CD4-positive, alpha-beta T cell (primary cell): ENCODE data around the gene MAN2A1. TPM values are rescaled to one million over a fixed set of nuclear protein-coding genes. Genes with fewer than 3 reads are reported as not detected.
A peak's percentile ranks its signal among the peaks of the same experiment; 100 is the strongest.

Experiments
- ATAC-seq: fragments of 200-7000 bp; cut with Tn5 transposase; one replicate; pipeline ENCODE4 v1.10.0; 2022; ENCODE audit warnings: mild to moderate bottlenecking; ENCODE audit not compliant: poor library complexity
- CTCF ChIA-PET: fragments of 350-600 bp; sonication (Branson Sonifier 250); formaldehyde crosslinking; loops from one replicate; lab custom pipeline; 2021; ENCODE audit warnings: antibody characterized with exemption, inconsistent platforms; lab: Charles Lee
- POLR2A ChIA-PET: fragments of 350-600 bp; sonication (Branson Sonifier 250); formaldehyde crosslinking; loops from one replicate; lab custom pipeline; 2021; ENCODE audit warnings: antibody characterized with exemption, inconsistent platforms; lab: Charles Lee
- DNase-seq, 14 experiments: peaks; one replicate each; pipeline ENCODE4 v3.0.0-alpha.2; 2013 to 2020; ENCODE audit warnings: mixed read lengths in 2 of 14
- H3K27ac ChIP-seq, 2 donors: one replicate each; pipeline versions ENCODE4 v1.5.1 to v1.7.0; 2013; ENCODE audit warnings: low read length in 2 of 2, low read depth in 1 of 2, mild to moderate bottlenecking in 1 of 2
- H3K27me3 ChIP-seq, 2 experiments: 1 replicate in 1 of 2; 2 replicates in 1 of 2; pipeline versions ENCODE4 v1.6.1 to v1.7.0; 2013; ENCODE audit warnings: low read length in 2 of 2, control low read depth in 1 of 2, mild to moderate bottlenecking in 1 of 2, moderate library complexity in 1 of 2; ENCODE audit not compliant: insufficient read depth in 2 of 2, control insufficient read depth in 1 of 2
- H3K36me3 ChIP-seq: one replicate; pipeline ENCODE4 v1.6.1; 2013; ENCODE audit warnings: low read length, control low read depth; ENCODE audit not compliant: insufficient read depth
- H3K4me1 ChIP-seq: one replicate; pipeline ENCODE4 v1.6.1; 2013; ENCODE audit warnings: low read length, control low read depth; ENCODE audit not compliant: insufficient read depth
- H3K4me3 ChIP-seq: one replicate; pipeline ENCODE4 v1.5.1; 2013; ENCODE audit warnings: mild to moderate bottlenecking, low read length, moderate library complexity
- H3K9me3 ChIP-seq, 2 experiments: 1 replicate in 1 of 2; 2 replicates in 1 of 2; pipeline versions ENCODE4 v1.6.1 to v1.7.0; 2013; ENCODE audit warnings: low read length in 2 of 2, mild to moderate bottlenecking in 2 of 2, control low read depth in 1 of 2, moderate library complexity in 1 of 2; ENCODE audit not compliant: control insufficient read depth in 1 of 2, insufficient read depth in 1 of 2
- H3K27ac Mint-ChIP-seq: one replicate; pipeline ENCODE4 v1.8.0; 2020; ENCODE audit warnings: mixed read lengths
- H3K27me3 Mint-ChIP-seq: one replicate; pipeline ENCODE4 v1.8.0; 2021; ENCODE audit warnings: mixed read lengths
- H3K36me3 Mint-ChIP-seq: one replicate; pipeline ENCODE4 v1.8.0; 2021; ENCODE audit warnings: low read depth, mixed read lengths
- H3K4me1 Mint-ChIP-seq: one replicate; pipeline ENCODE4 v1.8.0; 2021; ENCODE audit warnings: low read depth, mixed read lengths
- H3K4me3 Mint-ChIP-seq: one replicate; pipeline ENCODE4 v1.8.0; 2020; ENCODE audit warnings: mild to moderate bottlenecking, mixed read lengths
- H3K9me3 Mint-ChIP-seq: one replicate; pipeline ENCODE4 v1.8.0; 2020; ENCODE audit warnings: mixed read lengths
- CTCF ChIP-seq: fragments of 200-600 bp; IDR thresholded peaks from one replicate; pipeline ENCODE4 v1.8.0; 2022; ENCODE audit warnings: antibody characterized with exemption, mild to moderate bottlenecking
- intact Hi-C, 2 experiments: fragments of 100-400 bp; cut with DNase I in 1 of 2; cut with micrococcal nuclease in 1 of 2; formaldehyde crosslinking; loops; one replicate each; pipeline versions ENCODE4 v1.15.1 to v1.9.0; 2023 to 2025; cut with DNase I, micrococcal nuclease
- total RNA-seq, 174 experiments: library from RNA in 2 of 174; stranded (reverse) in 2 of 174; gene quantifications; one replicate each; pipeline ENCODE4 v1.2.3 and lab custom pipeline; 2021 to 2026

Gene MAN2A1
- total RNA-seq, 2 experiments from 2014 or later = 50.6 to 52.7 TPM

GRCh38 chr5:109656829-109657228, 32.9 kb upstream of the MAN2A1 start:
- Histone ChIP-seq H3K36me3 (no peaks in the 10 kb centered on the region), H3K9me3 (no peaks in the 10 kb centered on the region), H3K27ac (no peak overlapping the region), H3K4me3 (no peak overlapping the region), H3K4me1 (peaks cover 7% of the 10 kb centered on the region), H3K27me3 (no peaks in the 10 kb centered on the region)
- peak overlapping the region; percentile 13 for H3K27ac Mint-ChIP-seq
- ChIA-PET CTCF (interaction anchor here (1.0 kb wide), 1 partner anchor 25 kb away, joined by 4 read pairs; no protein-coding TSS in a partner anchor), POLR2A (interaction anchor here (0.6 to 1.9 kb wide), 2 partner anchors 32 to 62 kb away, joined by 4 to 10 read pairs; partner anchors contain the start of gene MAN2A1)
- H3K27me3 Mint-ChIP-seq = peaks cover 26% of the 10 kb centered on the region
- peaks cover 20% of the 10 kb centered on the region for H3K4me1 Mint-ChIP-seq
- intact Hi-C loops = no loop called here
- H3K4me3 Mint-ChIP-seq = peak overlapping the region; percentile 16
- ATAC-seq (peak; percentile 89), DNase-seq (peak in 11 of 14 experiments; percentile 5 to 79 (median 35))
- H3K9me3 Mint-ChIP-seq = no peaks in the 10 kb centered on the region
- no peak for TF ChIP-seq CTCF
- H3K36me3 Mint-ChIP-seq = no peaks in the 10 kb centered on the region

- Histone ChIP-seq H3K4me3 (no peak overlapping the region), H3K36me3 (no peaks in the 10 kb centered on the region), H3K4me1 (peaks cover 7% of the 10 kb centered on the region), H3K27me3 (no peaks in the 10 kb centered on the region), H3K27ac (no peak overlapping the region), H3K9me3 (no peaks in the 10 kb centered on the region)
- no peaks in the 10 kb centered on the region for H3K9me3 Mint-ChIP-seq
- CTCF ChIA-PET = interaction anchor here (0.9 kb wide), 1 partner anchor 20 kb away, joined by 3 read pairs; no protein-coding TSS in a partner anchor
- TF ChIP-seq CTCF = no peak
- POLR2A ChIA-PET = interaction anchor here (1.6 kb wide), 1 partner anchor 30 kb away, joined by 4 read pairs; the partner anchor contains the start of gene MAN2A1
- no peak overlapping the region for H3K4me3 Mint-ChIP-seq
- peaks cover 20% of the 10 kb centered on the region for H3K4me1 Mint-ChIP-seq
- H3K36me3 Mint-ChIP-seq = no peaks in the 10 kb centered on the region
- DNase-seq (no peak), ATAC-seq (no peak)
- intact Hi-C loops = no loop called here
- no peak overlapping the region for H3K27ac Mint-ChIP-seq
- peaks cover 26% of the 10 kb centered on the region for H3K27me3 Mint-ChIP-seq
Measured at GRCh38 chr5:109659901-109660300, 29.8 kb upstream of the MAN2A1 start.

GRCh38 chr5:109660301-109660700, 29.4 kb upstream of the MAN2A1 start:
- Histone ChIP-seq H3K4me1 (peaks cover 7% of the 10 kb centered on the region), H3K36me3 (no peaks in the 10 kb centered on the region), H3K27ac (no peak overlapping the region), H3K9me3 (no peaks in the 10 kb centered on the region), H3K4me3 (no peak overlapping the region), H3K27me3 (no peaks in the 10 kb centered on the region)
- DNase-seq (no peak), ATAC-seq (no peak)
- intact Hi-C loops = no loop called here
- Mint-ChIP-seq H3K9me3 (no peaks in the 10 kb centered on the region), H3K4me1 (peaks cover 20% of the 10 kb centered on the region), H3K27ac (no peak overlapping the region), H3K36me3 (no peaks in the 10 kb centered on the region), H3K4me3 (no peak overlapping the region), H3K27me3 (peaks cover 26% of the 10 kb centered on the region)
- ChIA-PET POLR2A (interaction anchor here (1.6 kb wide), 1 partner anchor 29 kb away, joined by 4 read pairs; the partner anchor contains the start of gene MAN2A1), CTCF (interaction anchor here (0.9 kb wide), 1 partner anchor 21 kb away, joined by 3 read pairs; no protein-coding TSS in a partner anchor)
- no peak for TF ChIP-seq CTCF
